Lower leg skin (tissue), 4 donors: ENCODE results near the gene CEP112. TPM values are rescaled to one million over a fixed set of nuclear protein-coding genes. Genes with fewer than 3 reads are reported as not detected.
"Not testable (repeated sequence)": the region's sequence is repeated elsewhere in the genome, so short reads cannot be mapped to it uniquely, and the experiment has no call there.

Experiments
- DNase-seq, 2 donors: peaks; one replicate each; pipeline ENCODE4 v3.0.0-alpha.2; 2019; ENCODE audit warnings: low spot score in 2 of 2
- H3K4me3 ChIP-seq: fragments of 200-600 bp; sonication (generic); 2 replicates; pipeline ENCODE4 v1.5.1; 2017; ENCODE audit warnings: mild to moderate bottlenecking, low read depth; ENCODE audit not compliant: poor library complexity, severe bottlenecking
- POLR2A ChIP-seq, 2 donors: fragments of 450-650 bp; IDR thresholded peaks; one replicate each; pipeline ENCODE4 v1.6.1; 2016 to 2017; ENCODE audit warnings: antibody characterized with exemption in 2 of 2, mild to moderate bottlenecking in 1 of 2, moderate library complexity in 1 of 2
- WGBS, 2 donors: methylation state at CpG; one replicate each; pipeline ENCODE4 v1.1.5; 2018; 5-methylcytosine and 5-hydroxymethylcytosine counted together
- intact Hi-C: fragments of 100-400 bp; cut with DNase I; formaldehyde crosslinking; loops from one replicate; pipeline ENCODE4 v1.15.0; 2023; ENCODE audit warnings: low total_unique reads
- total RNA-seq, 4 donors: library from RNA; depleted of rRNA; stranded (reverse); fragments of >200 nt; gene quantifications; one replicate each; pipeline ENCODE4 v1.1.0, GENCODE V29; 2016
- TF ChIP-seq, protein P1 (sequence below), 3 donors: fragments of 450-650 bp; IDR thresholded peaks; one replicate each; pipeline ENCODE4 v1.5.1; 2016; ENCODE audit warnings: antibody characterized with exemption in 3 of 3, mild to moderate bottlenecking in 3 of 3, moderate library complexity in 2 of 3

The CEP112 gene
- total RNA-seq, 4 donors from 2014 or later: 1.6 to 7.6 (median 3.6) TPM

GRCh38 chr17:65787503-65787902, 404.4 kb downstream of the CEP112 start:
- 89 to 95% methylated on average over 1 of the region's 1 CpG for WGBS, 2 donors
- no peak for DNase-seq
- no peak overlapping the region for H3K4me3 ChIP-seq
- no peak for TF ChIP-seq POLR2A (IDR thresholded peaks at IDR 0.05)
- TF ChIP-seq, protein P1, sequence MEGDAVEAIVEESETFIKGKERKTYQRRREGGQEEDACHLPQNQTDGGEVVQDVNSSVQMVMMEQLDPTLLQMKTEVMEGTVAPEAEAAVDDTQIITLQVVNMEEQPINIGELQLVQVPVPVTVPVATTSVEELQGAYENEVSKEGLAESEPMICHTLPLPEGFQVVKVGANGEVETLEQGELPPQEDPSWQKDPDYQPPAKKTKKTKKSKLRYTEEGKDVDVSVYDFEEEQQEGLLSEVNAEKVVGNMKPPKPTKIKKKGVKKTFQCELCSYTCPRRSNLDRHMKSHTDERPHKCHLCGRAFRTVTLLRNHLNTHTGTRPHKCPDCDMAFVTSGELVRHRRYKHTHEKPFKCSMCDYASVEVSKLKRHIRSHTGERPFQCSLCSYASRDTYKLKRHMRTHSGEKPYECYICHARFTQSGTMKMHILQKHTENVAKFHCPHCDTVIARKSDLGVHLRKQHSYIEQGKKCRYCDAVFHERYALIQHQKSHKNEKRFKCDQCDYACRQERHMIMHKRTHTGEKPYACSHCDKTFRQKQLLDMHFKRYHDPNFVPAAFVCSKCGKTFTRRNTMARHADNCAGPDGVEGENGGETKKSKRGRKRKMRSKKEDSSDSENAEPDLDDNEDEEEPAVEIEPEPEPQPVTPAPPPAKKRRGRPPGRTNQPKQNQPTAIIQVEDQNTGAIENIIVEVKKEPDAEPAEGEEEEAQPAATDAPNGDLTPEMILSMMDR (IDR thresholded peaks at IDR 0.05): no peak
- intact Hi-C loops: no loop called here

DNA sequence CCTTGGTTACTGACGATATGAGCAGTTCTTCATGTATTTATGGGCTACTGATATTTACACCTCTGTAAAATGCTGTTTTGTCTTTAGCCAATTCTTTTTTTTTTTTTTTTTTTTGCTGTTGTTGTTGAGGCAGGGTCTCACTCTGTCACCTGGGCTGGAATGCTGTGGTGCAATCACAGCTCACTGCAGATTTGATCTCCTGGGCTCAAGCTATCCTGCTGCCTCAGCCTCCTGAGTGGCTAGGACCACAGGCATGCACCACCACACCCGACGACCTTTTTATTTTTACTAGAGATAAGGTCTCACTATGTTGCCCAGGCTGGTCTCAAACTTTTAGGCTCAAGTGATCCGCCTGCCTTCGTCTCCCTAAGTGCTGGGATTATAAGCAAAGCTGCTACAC, 405.5 kb downstream of the CEP112 start:
- TF ChIP-seq POLR2A (IDR thresholded peaks at IDR 0.05): no peak
- TF ChIP-seq, protein P1 (IDR thresholded peaks at IDR 0.05): no peak
- 92 to 93% methylated on average over 5 of the region's 5 CpGs for WGBS, 2 donors

DNA sequence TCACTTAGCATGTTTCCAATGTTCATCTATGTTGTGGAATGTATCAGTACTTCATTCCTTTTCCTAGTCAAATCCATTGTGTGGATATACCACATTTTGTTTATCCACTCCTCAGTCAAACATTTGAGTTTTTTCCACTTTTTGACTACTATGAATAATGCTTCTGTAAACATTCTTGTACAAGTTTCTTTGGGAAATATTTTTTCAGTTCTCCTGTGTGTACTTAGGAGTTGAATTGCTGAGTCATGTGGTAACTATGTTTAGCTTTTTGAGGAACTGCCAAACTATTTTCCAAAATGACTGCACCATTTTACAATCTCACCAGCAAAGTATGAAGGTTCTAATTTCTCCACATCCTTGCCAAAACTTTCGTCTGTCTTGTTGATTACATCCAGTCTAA, 406.8 kb downstream of the CEP112 start:
- no peak for TF ChIP-seq POLR2A (IDR thresholded peaks at IDR 0.05)
- TF ChIP-seq, protein P1 (IDR thresholded peaks at IDR 0.05): no peak
- 0% methylated on average over 1 of the region's 1 CpG for WGBS, 2 donors
- no peak for DNase-seq
- intact Hi-C loops: no loop called here
- no peak overlapping the region for H3K4me3 ChIP-seq

More for the DNA sequence above, 405.5 kb downstream of the CEP112 start:
- no peak overlapping the region for H3K4me3 ChIP-seq
- no peak for DNase-seq
- intact Hi-C loops: no loop called here

DNA sequence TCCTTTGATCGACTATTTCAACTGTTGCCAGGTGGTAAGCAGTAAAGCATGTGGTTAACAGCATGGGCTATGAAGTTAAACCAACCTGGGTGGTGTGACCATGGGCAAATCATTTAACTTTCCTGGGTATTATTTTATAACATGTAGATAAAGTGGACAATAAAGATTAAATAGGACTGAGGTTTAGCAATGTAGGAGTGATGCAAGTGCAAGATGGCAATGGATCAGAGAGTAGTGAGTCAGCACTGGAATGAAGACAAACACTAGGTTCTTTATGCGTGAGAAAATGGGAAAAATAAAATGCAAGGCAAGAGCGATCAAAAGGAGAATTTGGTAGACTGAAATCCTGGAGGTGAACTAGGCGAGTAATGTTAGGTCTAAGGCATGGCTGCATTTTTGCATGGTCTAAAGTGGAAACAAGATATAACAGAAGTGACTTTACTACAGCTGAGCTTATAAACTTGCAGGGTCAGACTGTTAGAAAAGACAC, 408.0 kb downstream of the CEP112 start:
- no peak overlapping the region for H3K4me3 ChIP-seq
- intact Hi-C loops: no loop called here
- DNase-seq: no peak
- 48 to 55% methylated on average over 4 of the region's 4 CpGs for WGBS, 2 donors
- TF ChIP-seq, protein P1 (IDR thresholded peaks at IDR 0.05): no peak
- no peak for TF ChIP-seq POLR2A (IDR thresholded peaks at IDR 0.05)

- H3K4me3 ChIP-seq, DNase-seq, intact Hi-C loops: not testable (repeated sequence)
- 0 to 92% methylated on average over 1 of the region's 1 CpG for WGBS, 2 donors
These were observed 409.7 kb downstream of the CEP112 start for GRCh38 chr17:65782104-65782706.

GRCh38 chr17:65780111-65780510, 411.8 kb downstream of the CEP112 start:
- H3K4me3 ChIP-seq: no peak overlapping the region
- intact Hi-C loops: no loop called here
- WGBS, 2 donors: 47 to 50% methylated on average over 1 of the region's 1 CpG
- TF ChIP-seq, protein P1 (IDR thresholded peaks at IDR 0.05): no peak
- TF ChIP-seq POLR2A (IDR thresholded peaks at IDR 0.05): no peak
- no peak for DNase-seq
